ENCODE data around the gene COL2A1.

The COL2A1 gene

DNA sequence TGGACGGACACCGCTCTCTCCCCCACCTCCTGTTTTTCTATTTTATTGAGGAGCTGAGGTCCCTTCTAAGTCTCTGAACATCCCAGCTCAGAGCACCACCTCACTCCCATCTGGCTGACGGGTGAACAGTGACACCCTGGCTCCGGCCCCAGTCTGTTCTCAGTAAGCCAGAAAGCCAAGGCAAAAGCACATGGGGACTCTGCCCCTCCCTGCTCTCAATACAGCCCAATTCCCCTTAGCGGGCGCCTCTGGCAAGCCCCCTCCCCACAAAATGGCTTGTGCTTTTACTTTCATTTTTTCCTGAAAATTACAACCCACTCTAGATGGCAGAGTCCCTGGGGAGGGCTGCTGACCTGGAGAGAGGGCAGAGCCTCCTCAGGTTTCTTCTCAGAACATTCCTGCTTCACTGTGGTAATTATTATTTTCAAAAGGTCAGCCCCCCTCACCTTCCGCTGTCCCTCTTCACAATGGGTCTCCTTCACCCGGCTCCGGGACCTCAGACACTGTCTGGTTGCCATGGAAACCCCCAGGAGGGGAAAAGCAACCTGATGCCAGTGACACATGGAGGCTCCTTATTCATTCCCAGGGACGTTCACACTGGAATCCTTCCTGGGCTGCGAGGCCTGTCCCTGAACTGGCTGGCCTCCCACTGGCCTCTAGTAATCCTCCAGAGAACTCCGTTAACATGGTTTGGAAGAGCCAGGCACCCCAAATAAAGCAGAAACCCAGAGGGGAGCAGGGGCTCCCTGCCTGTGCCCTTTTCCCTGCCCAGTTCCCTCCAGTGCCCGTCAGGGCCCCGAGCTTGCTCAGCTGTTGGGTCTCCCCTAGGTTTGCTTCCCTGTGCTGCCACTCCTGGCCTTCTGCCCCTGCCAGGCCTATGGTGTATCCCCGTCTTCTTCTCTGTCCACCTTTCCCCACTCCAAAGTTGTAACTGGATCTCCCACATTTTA is 15.9 kb downstream of the COL2A1 start:
- FAIRE-seq = no peak

GRCh38 chr12:47987411-47988072 is 16.7 kb downstream of the COL2A1 start:
- no peak for FAIRE-seq

- FAIRE-seq = no peak
Measured at GRCh38 chr12:47986832-47987231, 17.4 kb downstream of the COL2A1 start.

DNA sequence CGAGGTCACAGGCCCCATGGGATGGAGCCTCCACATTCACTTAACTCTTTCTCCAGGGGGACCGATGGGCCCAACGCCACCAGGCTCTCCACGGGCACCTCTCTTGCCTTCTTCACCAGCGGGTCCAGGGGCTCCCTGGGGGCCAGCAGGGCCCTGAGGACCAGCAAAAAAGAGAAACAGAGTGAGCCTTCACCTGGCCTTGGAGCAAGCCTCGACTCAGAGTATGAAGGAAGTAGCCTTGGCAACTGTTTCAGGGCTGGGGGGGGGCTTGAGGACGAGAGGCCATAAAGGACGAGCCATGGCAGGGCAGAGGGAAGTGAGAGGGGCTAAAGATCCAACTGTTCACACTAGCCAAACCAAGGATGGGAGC is 18.0 kb downstream of the COL2A1 start:
- no peak for FAIRE-seq

GRCh38 chr12:47985596-47986290 is 18.5 kb downstream of the COL2A1 start:
- FAIRE-seq = no peak

GRCh38 chr12:47984331-47984801 is 19.9 kb downstream of the COL2A1 start:
- no peak for FAIRE-seq

- FAIRE-seq = no peak
Measured at GRCh38 chr12:47983541-47984115, 20.6 kb downstream of the COL2A1 start.

DNA sequence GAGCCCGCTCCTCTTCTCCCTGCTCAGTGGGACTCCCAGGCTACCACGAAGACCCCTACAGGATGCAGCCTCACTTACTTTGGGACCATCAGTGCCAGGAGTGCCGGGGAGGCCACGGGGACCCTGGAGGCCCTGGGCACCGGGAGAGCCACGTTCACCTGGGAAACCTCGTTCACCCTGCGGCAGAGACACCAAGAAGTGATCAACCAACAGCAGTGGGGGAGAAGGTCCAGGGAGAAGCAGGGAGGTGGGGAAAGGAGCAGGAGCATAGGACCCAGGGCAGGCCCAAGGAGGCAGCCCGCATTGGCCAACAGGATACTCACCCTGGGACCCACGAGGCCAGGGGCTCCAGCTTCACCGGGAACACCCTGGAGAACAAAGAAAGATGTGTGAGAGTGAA is 21.5 kb downstream of the COL2A1 start:
- no peak for FAIRE-seq

- no peak for FAIRE-seq
Measured at GRCh38 chr12:47982311-47982710, 22.0 kb downstream of the COL2A1 start.

- FAIRE-seq = no peak
Measured at GRCh38 chr12:47981496-47982260, 22.6 kb downstream of the COL2A1 start.

- FAIRE-seq = no peak
Measured at GRCh38 chr12:47980779-47981495, 23.3 kb downstream of the COL2A1 start.

GRCh38 chr12:47980197-47980596 is 24.1 kb downstream of the COL2A1 start:
- no peak for FAIRE-seq

- FAIRE-seq = no peak
Measured at GRCh38 chr12:47979686-47980085, 24.6 kb downstream of the COL2A1 start.

DNA sequence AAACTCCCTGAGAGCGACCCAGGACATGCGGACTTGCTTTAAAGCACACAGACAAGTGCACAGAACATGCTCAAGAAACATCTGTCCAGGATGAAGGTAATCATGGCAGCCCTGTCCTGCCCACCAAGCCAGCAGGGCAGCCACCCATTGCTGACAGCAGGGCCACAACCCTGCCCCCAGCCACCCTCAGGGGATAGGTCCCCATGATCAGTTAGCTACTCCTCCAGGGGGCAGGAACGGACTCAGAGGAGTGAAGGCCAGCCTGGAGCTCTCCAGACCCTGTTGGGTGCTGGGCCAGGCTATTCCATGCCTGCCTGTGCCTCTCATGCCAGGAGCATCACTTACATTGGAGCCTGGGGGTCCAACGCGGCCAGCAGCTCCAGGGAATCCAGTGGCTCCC is 25.1 kb downstream of the COL2A1 start:
- FAIRE-seq = no peak

DNA sequence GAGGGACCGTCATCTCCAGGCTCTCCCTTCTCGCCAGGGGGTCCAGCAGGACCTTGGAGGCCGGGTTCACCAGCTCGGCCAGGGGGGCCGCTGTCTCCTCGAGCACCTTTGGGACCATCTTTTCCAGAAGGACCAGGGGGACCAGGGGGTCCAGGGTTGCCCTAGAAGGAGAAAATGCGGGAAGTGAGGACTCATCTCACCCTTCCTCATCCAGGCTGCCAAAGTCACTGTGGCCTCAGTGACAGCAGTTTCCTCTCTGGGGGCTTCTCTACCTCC is 25.7 kb downstream of the COL2A1 start:
- FAIRE-seq = no peak

DNA sequence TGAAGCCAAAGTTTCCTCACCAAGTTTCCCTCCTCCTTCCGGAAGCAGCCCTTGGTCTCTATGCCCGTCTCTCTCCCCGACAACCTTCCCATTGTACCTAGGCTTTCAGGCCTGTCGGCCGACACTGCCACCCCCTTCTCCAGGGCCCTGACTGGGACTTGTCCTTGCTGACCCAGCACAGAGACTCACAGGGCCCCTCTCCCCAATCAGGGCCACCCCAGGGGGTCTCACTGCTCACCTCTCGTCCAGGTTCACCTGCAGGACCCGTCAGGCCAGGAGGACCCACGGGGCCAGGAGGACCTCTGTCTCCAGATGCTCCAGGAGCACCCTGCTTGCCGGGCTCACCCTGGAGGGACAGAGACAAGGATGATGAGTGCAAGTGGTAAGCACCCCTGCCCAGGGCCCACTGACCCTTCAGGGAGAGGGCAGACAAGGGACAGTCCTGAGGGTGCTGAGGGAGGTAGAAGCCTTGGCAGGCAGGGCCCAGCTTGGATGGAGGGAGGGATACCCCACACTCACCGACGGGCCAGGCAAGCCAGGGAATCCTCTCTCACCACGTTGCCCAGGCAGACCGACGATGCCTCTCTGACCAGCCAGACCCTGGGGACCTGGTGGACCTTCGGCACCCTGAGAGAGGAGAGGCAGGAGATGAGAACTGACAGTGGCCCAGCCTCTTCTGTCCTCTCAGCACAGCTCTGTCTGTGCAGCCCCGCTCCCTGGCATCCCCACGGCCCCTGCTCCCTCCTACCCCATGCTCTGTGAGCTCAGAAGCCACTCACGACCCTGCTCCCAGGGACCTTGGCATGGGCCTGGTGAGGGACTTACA is 26.3 kb downstream of the COL2A1 start:
- FAIRE-seq = no peak

DNA sequence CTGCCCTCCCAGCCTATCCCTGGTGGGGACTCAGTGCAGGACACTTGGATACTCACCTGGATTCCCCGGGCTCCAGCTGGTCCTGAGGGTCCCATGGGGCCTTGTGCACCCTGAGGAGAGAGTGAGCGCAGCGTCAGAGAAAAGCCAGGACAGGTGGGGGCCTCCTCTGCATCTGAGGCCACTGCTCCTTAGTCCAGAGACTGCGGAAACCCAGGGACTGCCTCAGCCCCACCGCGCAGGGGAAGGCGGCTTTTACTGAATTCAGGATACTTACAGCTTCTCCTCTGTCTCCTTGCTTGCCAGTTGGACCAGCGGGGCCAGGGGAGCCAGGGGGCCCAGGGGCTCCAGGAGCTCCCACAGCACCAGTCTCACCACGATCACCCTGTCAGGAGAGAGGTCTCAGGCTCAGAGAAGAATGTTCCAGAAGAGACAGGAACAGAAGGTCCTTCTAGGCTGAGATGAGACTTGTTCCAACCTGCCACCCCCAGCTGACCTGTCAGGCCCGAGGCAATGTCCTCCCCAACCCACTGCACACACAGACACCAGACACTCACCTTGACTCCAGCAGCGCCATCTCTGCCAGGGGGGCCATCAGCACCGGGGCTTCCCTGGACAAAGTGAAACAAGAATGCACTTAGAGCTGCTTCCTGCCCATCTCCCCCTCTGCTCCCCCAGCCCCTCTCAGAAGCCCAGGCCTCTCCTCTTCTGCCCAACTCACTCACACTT is 27.1 kb downstream of the COL2A1 start:
- FAIRE-seq = no peak

GRCh38 chr12:47975816-47976215 is 28.5 kb downstream of the COL2A1 start:
- no peak for FAIRE-seq

- no peak for FAIRE-seq
Measured at GRCh38 chr12:47975036-47975620, 29.1 kb downstream of the COL2A1 start.

DNA sequence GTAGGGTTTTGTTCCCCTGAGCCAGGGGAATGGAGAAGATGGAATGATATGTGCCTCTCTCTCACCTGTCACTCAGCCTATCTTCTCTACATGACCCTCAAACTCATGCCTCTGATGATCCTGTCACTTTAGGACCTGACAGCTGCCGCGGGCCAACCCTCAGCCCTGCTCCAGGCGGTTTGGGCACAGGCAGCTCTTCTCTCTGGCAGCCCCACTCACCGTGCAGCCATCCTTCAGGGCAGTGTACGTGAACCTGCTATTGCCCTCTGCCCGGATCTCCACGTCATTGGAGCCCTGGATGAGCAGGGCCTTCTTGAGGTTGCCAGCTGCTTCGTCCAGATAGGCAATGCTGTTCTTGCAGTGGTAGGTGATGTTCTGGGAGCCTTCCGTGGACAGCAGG is 30.4 kb downstream of the COL2A1 start:
- FAIRE-seq = no peak
